Measurements from ENCODE around the gene HACD2. TPM values are rescaled to one million over a fixed set of nuclear protein-coding genes. Genes with fewer than 3 reads are reported as not detected.
"Not testable (repeated sequence)": the region's sequence is repeated elsewhere in the genome, so short reads cannot be mapped to it uniquely, and the experiment has no call there.

Gene HACD2
- total RNA-seq, 1 donor from 2014 or later: 22.4 TPM

GRCh38 chr3:123611674-123612073 is 26.8 kb upstream of the HACD2 start:
- DNase-seq (ENCODE audit: low read depth in 2 of 2): not testable (repeated sequence)

- DNase-seq (ENCODE audit: low read depth in 2 of 2): no peak
Measured at GRCh38 chr3:123611082-123611481, 26.2 kb upstream of the HACD2 start.

GRCh38 chr3:123610331-123610730 is 25.5 kb upstream of the HACD2 start:
- no peak for DNase-seq (ENCODE audit: low read depth in 2 of 2)

GRCh38 chr3:123609063-123609462 is 24.2 kb upstream of the HACD2 start:
- no peak for DNase-seq (ENCODE audit: low read depth in 2 of 2)

GRCh38 chr3:123608263-123608937 is 23.5 kb upstream of the HACD2 start:
- no peak for DNase-seq (ENCODE audit: low read depth in 2 of 2)

GRCh38 chr3:123606527-123606926 is 21.7 kb upstream of the HACD2 start:
- no peak for DNase-seq (ENCODE audit: low read depth in 2 of 2)

GRCh38 chr3:123605789-123606234 is 21.0 kb upstream of the HACD2 start:
- no peak for DNase-seq (ENCODE audit: low read depth in 2 of 2)

- DNase-seq (ENCODE audit: low read depth in 2 of 2): not testable (repeated sequence)
Measured at GRCh38 chr3:123603153-123603552, 18.3 kb upstream of the HACD2 start.

GRCh38 chr3:123602325-123602724 is 17.5 kb upstream of the HACD2 start:
- peak; percentile 81 to 85 for DNase-seq (ENCODE audit: low read depth in 2 of 2)

- not testable (repeated sequence) for DNase-seq (ENCODE audit: low read depth in 2 of 2)
Measured at GRCh38 chr3:123600863-123601262, 16.0 kb upstream of the HACD2 start.

GRCh38 chr3:123597561-123597960 is 12.7 kb upstream of the HACD2 start:
- DNase-seq (ENCODE audit: low read depth in 2 of 2): no peak

GRCh38 chr3:123595396-123596180 is 10.7 kb upstream of the HACD2 start:
- DNase-seq (ENCODE audit: low read depth in 2 of 2): peak; percentile 48 to 64

- no peak for DNase-seq (ENCODE audit: low read depth in 2 of 2)
Measured at GRCh38 chr3:123593381-123593780, 8.5 kb upstream of the HACD2 start.

GRCh38 chr3:123590685-123591450 is 6.0 kb upstream of the HACD2 start:
- no peak for DNase-seq (ENCODE audit: low read depth in 2 of 2)

- DNase-seq (ENCODE audit: low read depth in 2 of 2): no peak
Measured at GRCh38 chr3:123587401-123587800, 2.5 kb upstream of the HACD2 start.

GRCh38 chr3:123586968-123587367 is 2.1 kb upstream of the HACD2 start:
- DNase-seq (ENCODE audit: low read depth in 2 of 2): no peak

- peak; percentile 44 to 63 for DNase-seq (ENCODE audit: low read depth in 2 of 2)
Measured at GRCh38 chr3:123586131-123586530, 1.3 kb upstream of the HACD2 start.

- no peak for DNase-seq (ENCODE audit: low read depth in 2 of 2)
Measured at GRCh38 chr3:123584284-123584987, 417 bp downstream of the HACD2 start.

GRCh38 chr3:123583561-123583960 is 1.3 kb downstream of the HACD2 start:
- DNase-seq (ENCODE audit: low read depth in 2 of 2): no peak

- no peak for DNase-seq (ENCODE audit: low read depth in 2 of 2)
Measured at GRCh38 chr3:123582315-123582714, 2.5 kb downstream of the HACD2 start.

GRCh38 chr3:123576122-123576521 is 8.7 kb downstream of the HACD2 start:
- DNase-seq (ENCODE audit: low read depth in 2 of 2): peak in 1 of 2 donors; percentile 28
